Gastrocnemius medialis (tissue), 4 donors: Measurements from ENCODE around the gene ELK3. TPM values are rescaled to one million over a fixed set of nuclear protein-coding genes. Genes with fewer than 3 reads are reported as not detected.

Source experiments
- ATAC-seq, 2 donors: fragments of 150-250 bp; one replicate each; pipeline ENCODE4 v1.9.1; 2016
- DNase-seq, 2 donors: peaks; one replicate each; pipeline ENCODE4 v3.0.0-alpha.2; 2019
- H3K27ac ChIP-seq, 4 donors: fragments of 200-600 bp; sonication (generic); 1 replicate in 1 of 4; 2 replicates in 3 of 4; pipeline ENCODE4 v1.5.1; 2016 to 2018; ENCODE audit warnings: mild to moderate bottlenecking in 2 of 4, moderate library complexity in 1 of 4
- H3K27me3 ChIP-seq, 3 donors: fragments of 200-600 bp; sonication (generic) in 2 of 3; 1 replicate in 1 of 3; 2 replicates in 2 of 3; pipeline versions ENCODE4 v1.5.1 to v1.6.0; 2016 to 2019; ENCODE audit warnings: mild to moderate bottlenecking in 1 of 3, moderate library complexity in 1 of 3
- H3K36me3 ChIP-seq, 2 donors: fragments of 200-600 bp; sonication (generic) in 1 of 2; one replicate each; pipeline ENCODE4 v1.5.1; 2017 to 2018
- H3K4me1 ChIP-seq, 2 donors: fragments of 200-600 bp; sonication (generic) in 1 of 2; one replicate each; pipeline ENCODE4 v1.5.1; 2016 to 2017; ENCODE audit warnings: mild to moderate bottlenecking in 2 of 2
- H3K4me3 ChIP-seq, 4 donors: fragments of 200-600 bp; sonication (generic) in 3 of 4; 1 replicate in 1 of 4; 2 replicates in 3 of 4; pipeline ENCODE4 v1.5.1; 2016 to 2019; ENCODE audit warnings: mild to moderate bottlenecking in 2 of 4
- H3K9me3 ChIP-seq, 3 donors: fragments of 200-600 bp; sonication (generic) in 2 of 3; 1 replicate in 1 of 3; 2 replicates in 2 of 3; pipeline ENCODE4 v1.5.1; 2016 to 2019
- CTCF ChIP-seq, 5 experiments: fragments of 450-650 bp in 3 of 5; fragments of 200-600 bp in 2 of 5; sonication (generic) in 2 of 5; IDR thresholded peaks in 4 of 5; conservative IDR thresholded peaks in 1 of 5; 1 replicate in 4 of 5; 2 replicates in 1 of 5; pipeline ENCODE4 v1.5.1; 2016 to 2019; ENCODE audit warnings: antibody characterized with exemption in 5 of 5, mild to moderate bottlenecking in 3 of 5, moderate library complexity in 3 of 5
- POLR2A ChIP-seq, 2 donors: fragments of 450-650 bp; IDR thresholded peaks; one replicate each; pipeline ENCODE4 v1.6.1; 2017; ENCODE audit warnings: antibody characterized with exemption in 2 of 2, mild to moderate bottlenecking in 2 of 2, moderate library complexity in 2 of 2
- in situ Hi-C, 4 donors: fragments of 200-750 bp; cut with MboI; loops; one replicate each; pipeline versions ENCODE4 v1.15.0 to v1.8.0; 2017; ENCODE audit warnings: low sequenced_read_pairs in 4 of 4
- intact Hi-C: fragments of 100-400 bp; cut with DNase I; formaldehyde crosslinking; loops from one replicate; pipeline ENCODE4 v1.15.1; 2023; ENCODE audit warnings: low total_unique reads
- total RNA-seq, 4 donors: library from RNA; depleted of rRNA; stranded (reverse); fragments of >200 nt; gene quantifications; one replicate each; pipeline versions ENCODE4 v1.1.0 to v1.2.3, GENCODE V29; 2016

ELK3 gene
- total RNA-seq, 4 donors from 2014 or later: 3.7 to 6.6 (median 4.9) TPM

- in situ Hi-C loops: no loop called here
- intact Hi-C loops: no loop called here
- Histone ChIP-seq H3K9me3 (no peaks in the 10 kb centered on the region), H3K4me1 (no peaks in the 10 kb centered on the region), H3K4me3 (no peak overlapping the region), H3K36me3 (no peaks in the 10 kb centered on the region), H3K27ac (no peak overlapping the region), H3K27me3 (no peaks in the 10 kb centered on the region)
- TF ChIP-seq CTCF (IDR thresholded peaks at IDR 0.05 in 4 of 5, conservative IDR thresholded peaks at IDR 0.05 in 1 of 5) (no peak), POLR2A (IDR thresholded peaks at IDR 0.05) (no peak)
- ATAC-seq: no peak
- DNase-seq: no peak
Measured at GRCh38 chr12:96183734-96184370, 10.3 kb upstream of the ELK3 start.

GRCh38 chr12:96185914-96186313 is 8.3 kb upstream of the ELK3 start:
- no peaks in the 10 kb centered on the region for H3K27me3 ChIP-seq
- H3K4me1 ChIP-seq: no peaks in the 10 kb centered on the region
- no peak for ATAC-seq
- no peak overlapping the region for H3K27ac ChIP-seq
- no peak for DNase-seq
- no peaks in the 10 kb centered on the region for H3K36me3 ChIP-seq
- in situ Hi-C loops (no loop called here), intact Hi-C loops (no loop called here)
- no peak for TF ChIP-seq POLR2A (IDR thresholded peaks at IDR 0.05)
- TF ChIP-seq CTCF (IDR thresholded peaks at IDR 0.05 in 4 of 5, conservative IDR thresholded peaks at IDR 0.05 in 1 of 5): no peak
- H3K9me3 ChIP-seq: no peaks in the 10 kb centered on the region
- H3K4me3 ChIP-seq: no peak overlapping the region

- DNase-seq: no peak
- no peak overlapping the region for H3K27ac ChIP-seq
- in situ Hi-C loops: no loop called here
- ATAC-seq: no peak
- intact Hi-C loops: no loop called here
- H3K4me1 ChIP-seq: no peaks in the 10 kb centered on the region
- H3K4me3 ChIP-seq: no peak overlapping the region
- peaks cover 0 to 2% (median 0%) of the 10 kb centered on the region in 3 donors for H3K27me3 ChIP-seq
- no peaks in the 10 kb centered on the region for H3K36me3 ChIP-seq
- no peaks in the 10 kb centered on the region for H3K9me3 ChIP-seq
- TF ChIP-seq POLR2A (IDR thresholded peaks at IDR 0.05): no peak
- no peak for TF ChIP-seq CTCF (IDR thresholded peaks at IDR 0.05 in 4 of 5, conservative IDR thresholded peaks at IDR 0.05 in 1 of 5)
Measured at GRCh38 chr12:96186607-96187301, 7.4 kb upstream of the ELK3 start.

- Histone ChIP-seq H3K9me3 (no peaks in the 10 kb centered on the region), H3K4me1 (no peaks in the 10 kb centered on the region), H3K36me3 (no peaks in the 10 kb centered on the region), H3K27ac (no peak overlapping the region), H3K27me3 (peaks cover 0 to 5% (median 0%) of the 10 kb centered on the region in 3 donors), H3K4me3 (no peak overlapping the region)
- intact Hi-C loops (no loop called here), in situ Hi-C loops (no loop called here)
- DNase-seq: no peak
- no peak for ATAC-seq
- TF ChIP-seq POLR2A (IDR thresholded peaks at IDR 0.05) (no peak), CTCF (IDR thresholded peaks at IDR 0.05 in 4 of 5, conservative IDR thresholded peaks at IDR 0.05 in 1 of 5) (no peak)
Measured at GRCh38 chr12:96187956-96188355, 6.2 kb upstream of the ELK3 start.
